Kidney epithelial cell (primary cell): ENCODE measurements around the gene TMCC2. TPM values are rescaled to one million over a fixed set of nuclear protein-coding genes. Genes with fewer than 3 reads are reported as not detected.

Source experiments
- DNase-seq: peaks from one replicate; pipeline ENCODE4 v3.0.0-alpha.2; 2010; ENCODE audit warnings: low read depth
- H3K27me3 ChIP-seq: 2 replicates; pipeline ENCODE4 v1.6.0; 2011; ENCODE audit warnings: low read length; ENCODE audit not compliant: control insufficient read depth, insufficient read depth
- H3K36me3 ChIP-seq: 2 replicates; pipeline ENCODE4 v1.5.1; 2011; ENCODE audit warnings: low read length; ENCODE audit not compliant: control insufficient read depth, insufficient read depth
- H3K4me3 ChIP-seq: 2 replicates; pipeline ENCODE4 v1.5.1; 2011; ENCODE audit warnings: low read depth, mild to moderate bottlenecking, control low read depth, low read length
- total RNA-seq: library from RNA; depleted of rRNA; stranded (reverse); fragments of >200 nt; gene quantifications from 2 replicates; pipeline ENCODE4 v1.2.3, GENCODE V29; 2015
- TF ChIP-seq, protein P1 (sequence below): IDR thresholded peaks from 2 replicates; pipeline ENCODE4 v1.5.1; 2011; ENCODE audit warnings: mild to moderate bottlenecking, moderate library complexity, low read length, control low read depth, inconsistent platforms; ENCODE audit not compliant: insufficient read depth, poor library complexity, severe bottlenecking

Gene TMCC2
- total RNA-seq, 1 donor from 2014 or later = 12.7 TPM

DNA sequence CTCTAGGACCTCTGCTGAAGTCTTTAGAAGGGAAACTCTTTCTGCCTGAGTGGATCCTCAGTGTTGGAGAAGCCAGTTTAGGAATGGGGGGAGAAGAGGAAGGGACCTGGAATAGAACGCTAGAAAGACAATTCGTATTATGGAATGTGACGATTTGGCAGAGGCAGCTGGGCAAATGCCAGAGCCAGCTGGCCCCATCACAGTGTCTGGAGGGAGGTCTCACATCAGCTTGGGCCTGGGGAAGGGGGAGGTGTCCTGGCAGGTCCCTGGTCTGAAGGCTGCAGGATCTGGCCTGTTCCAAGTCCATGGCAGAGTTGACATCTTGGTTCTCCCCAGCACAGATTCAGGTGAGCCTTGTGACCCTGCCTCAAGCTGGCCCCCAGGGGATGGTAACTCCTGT lies 11.3 kb downstream of the TMCC2 start:
- TF ChIP-seq, protein P1, sequence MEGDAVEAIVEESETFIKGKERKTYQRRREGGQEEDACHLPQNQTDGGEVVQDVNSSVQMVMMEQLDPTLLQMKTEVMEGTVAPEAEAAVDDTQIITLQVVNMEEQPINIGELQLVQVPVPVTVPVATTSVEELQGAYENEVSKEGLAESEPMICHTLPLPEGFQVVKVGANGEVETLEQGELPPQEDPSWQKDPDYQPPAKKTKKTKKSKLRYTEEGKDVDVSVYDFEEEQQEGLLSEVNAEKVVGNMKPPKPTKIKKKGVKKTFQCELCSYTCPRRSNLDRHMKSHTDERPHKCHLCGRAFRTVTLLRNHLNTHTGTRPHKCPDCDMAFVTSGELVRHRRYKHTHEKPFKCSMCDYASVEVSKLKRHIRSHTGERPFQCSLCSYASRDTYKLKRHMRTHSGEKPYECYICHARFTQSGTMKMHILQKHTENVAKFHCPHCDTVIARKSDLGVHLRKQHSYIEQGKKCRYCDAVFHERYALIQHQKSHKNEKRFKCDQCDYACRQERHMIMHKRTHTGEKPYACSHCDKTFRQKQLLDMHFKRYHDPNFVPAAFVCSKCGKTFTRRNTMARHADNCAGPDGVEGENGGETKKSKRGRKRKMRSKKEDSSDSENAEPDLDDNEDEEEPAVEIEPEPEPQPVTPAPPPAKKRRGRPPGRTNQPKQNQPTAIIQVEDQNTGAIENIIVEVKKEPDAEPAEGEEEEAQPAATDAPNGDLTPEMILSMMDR = no peak
- H3K4me3 ChIP-seq = no peak overlapping the region

GRCh38 chr1:205240118-205240517 lies 12.4 kb downstream of the TMCC2 start:
- no peak overlapping the region for H3K4me3 ChIP-seq
- DNase-seq = no peak
- no peaks in the 10 kb centered on the region for H3K36me3 ChIP-seq
- TF ChIP-seq, protein P1 = no peak
- no peaks in the 10 kb centered on the region for H3K27me3 ChIP-seq

More for the DNA sequence above, 11.3 kb downstream of the TMCC2 start:
- no peak for DNase-seq
- no peaks in the 10 kb centered on the region for H3K27me3 ChIP-seq
- no peaks in the 10 kb centered on the region for H3K36me3 ChIP-seq

DNA sequence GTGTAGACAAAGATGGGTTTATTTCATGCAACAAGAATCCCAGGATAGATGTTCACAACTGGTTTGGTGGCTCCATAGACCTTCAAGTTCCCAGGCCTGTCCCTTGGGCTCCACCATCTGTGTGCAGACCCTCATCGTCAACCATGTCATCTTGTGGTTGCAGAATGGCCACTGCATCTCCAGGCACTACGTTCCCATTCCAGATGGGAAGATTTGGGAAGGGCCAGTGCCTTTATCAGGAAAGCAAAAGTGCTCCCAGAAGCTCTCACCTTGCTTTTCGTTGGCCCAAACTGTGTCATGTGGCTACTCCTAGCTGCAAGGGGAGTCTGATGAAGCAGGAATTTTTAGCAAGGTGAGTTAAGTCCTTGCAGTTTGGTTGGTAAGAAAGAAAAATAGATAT lies 12.8 kb downstream of the TMCC2 start:
- TF ChIP-seq, protein P1 = no peak
- no peaks in the 10 kb centered on the region for H3K36me3 ChIP-seq
- no peak overlapping the region for H3K4me3 ChIP-seq
- H3K27me3 ChIP-seq = no peaks in the 10 kb centered on the region
- DNase-seq = no peak

GRCh38 chr1:205241366-205242030 lies 13.8 kb downstream of the TMCC2 start:
- Histone ChIP-seq H3K4me3 (no peak overlapping the region), H3K27me3 (no peaks in the 10 kb centered on the region), H3K36me3 (no peaks in the 10 kb centered on the region)
- no peak for DNase-seq
- TF ChIP-seq, protein P1 = no peak

GRCh38 chr1:205243350-205244191 lies 15.8 kb downstream of the TMCC2 start:
- TF ChIP-seq, protein P1 = no peak

More at GRCh38 chr1:205243350-205244191, 15.8 kb downstream of the TMCC2 start:
- no peak for DNase-seq
- Histone ChIP-seq H3K27me3 (no peaks in the 10 kb centered on the region), H3K36me3 (no peaks in the 10 kb centered on the region), H3K4me3 (no peak overlapping the region)
